Cortex of kidney (tissue), 1 donor: ENCODE measurements around the gene ATP1B3.
"Not testable (repeated sequence)": the region's sequence is repeated elsewhere in the genome, so short reads cannot be mapped to it uniquely, and the experiment has no call there.

Experiments used
- DNase-seq: peaks from one replicate; lab custom pipeline; 2025; lab: John Stamatoyannopoulos, UW

The ATP1B3 gene

GRCh38 chr3:141860766-141861513 lies 15.5 kb upstream of the ATP1B3 start:
- DNase-seq: no peak

- DNase-seq: no peak
Measured at GRCh38 chr3:141862279-141862816, 14.1 kb upstream of the ATP1B3 start.

DNA sequence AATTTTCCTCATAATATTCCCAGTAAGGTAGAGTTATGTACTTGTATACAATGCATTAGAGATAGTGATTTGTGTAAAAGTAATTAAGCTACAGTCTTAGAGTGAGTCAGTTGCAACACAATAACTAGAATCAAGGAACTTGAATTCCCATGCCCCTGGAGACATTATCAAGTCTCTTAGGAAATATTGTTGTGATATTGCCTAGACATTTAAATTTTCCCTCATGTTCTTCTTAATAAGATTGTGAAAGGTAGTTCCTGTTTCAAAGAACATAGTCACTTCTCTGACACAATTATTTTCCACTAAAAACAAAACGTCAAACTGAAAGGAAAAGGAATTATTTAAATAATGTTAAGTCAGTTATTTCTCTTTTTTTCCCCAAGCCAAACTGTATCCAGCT lies 13.0 kb upstream of the ATP1B3 start:
- DNase-seq: no peak

DNA sequence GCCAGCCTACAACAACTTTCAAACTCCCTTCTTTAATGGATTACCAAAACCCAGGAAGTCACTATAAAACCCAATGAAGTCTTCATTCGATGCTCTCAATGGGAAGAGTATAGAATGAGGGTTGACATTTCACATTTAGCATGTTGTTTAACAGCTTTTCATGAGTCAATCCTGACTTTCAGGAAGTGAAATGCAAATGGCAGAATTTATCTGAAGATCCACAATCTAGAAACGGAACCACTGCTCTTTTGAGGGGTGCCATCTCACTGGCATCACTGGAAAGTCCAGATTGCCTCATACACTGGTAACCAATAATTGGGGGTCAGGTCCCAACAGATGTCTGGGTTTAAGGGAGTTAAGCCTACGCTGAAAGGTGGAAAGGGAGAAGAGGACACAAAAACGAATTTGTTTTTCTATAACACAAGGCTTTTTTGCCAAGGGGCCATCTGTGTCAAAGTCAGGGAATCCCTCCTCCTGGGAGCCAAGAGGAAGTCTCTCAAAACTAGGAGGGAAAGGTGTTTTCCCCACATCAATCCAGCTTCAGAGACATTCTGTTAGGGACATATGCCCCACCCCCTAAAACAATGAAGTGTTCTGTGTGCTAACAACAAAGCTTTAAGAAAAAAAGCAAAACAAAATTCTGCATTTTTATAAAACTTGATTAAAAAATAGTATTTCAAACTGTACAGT lies 12.0 kb upstream of the ATP1B3 start:
- no peak for DNase-seq

DNA sequence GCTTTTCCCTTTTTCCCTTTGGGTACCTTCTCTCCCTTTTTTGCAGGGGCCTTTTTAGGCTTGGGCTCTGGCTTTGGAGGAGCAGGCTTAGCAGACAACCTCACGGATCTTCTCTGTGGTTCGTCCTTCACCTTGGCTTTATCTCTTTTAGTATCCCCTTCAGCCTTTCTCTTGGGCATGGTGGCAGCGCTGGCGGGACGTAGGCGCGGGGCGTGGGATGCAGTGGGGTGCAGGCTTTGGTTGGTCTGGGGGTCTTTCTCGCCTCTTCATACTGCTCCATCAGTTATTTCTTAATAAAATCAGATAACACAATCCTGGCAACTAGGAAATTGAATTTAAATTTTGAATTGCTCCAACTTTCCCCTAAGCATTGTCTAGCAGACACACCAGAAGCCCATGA lies 11.3 kb upstream of the ATP1B3 start:
- DNase-seq: no peak

GRCh38 chr3:141870091-141870687 lies 6.3 kb upstream of the ATP1B3 start:
- DNase-seq: no peak

- DNase-seq: no peak
Measured at GRCh38 chr3:141875374-141875892, 1.0 kb upstream of the ATP1B3 start.

- DNase-seq: no peak
Measured at GRCh38 chr3:141875893-141876380, 506 bp upstream of the ATP1B3 start.

- no peak for DNase-seq
Measured at GRCh38 chr3:141876891-141877621, 613 bp downstream of the ATP1B3 start.

DNA sequence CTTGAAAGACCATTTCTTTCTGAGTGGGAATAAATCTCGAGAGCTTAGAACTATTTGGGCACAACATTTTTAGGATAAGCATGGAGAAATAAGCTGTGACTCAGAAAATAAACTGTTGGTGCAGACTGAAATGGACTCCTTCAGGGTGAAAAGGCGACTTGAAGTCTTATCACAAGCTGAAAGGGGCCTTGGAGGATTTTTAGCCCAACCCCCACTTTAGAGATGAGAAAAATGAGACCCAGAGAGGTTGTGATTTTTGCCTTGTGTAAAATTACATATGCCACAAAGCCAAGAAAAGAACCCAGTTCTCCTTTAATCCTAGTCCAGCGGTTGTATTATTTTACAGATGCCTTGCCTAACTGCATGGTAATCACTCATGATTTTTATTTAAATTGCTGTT lies 1.5 kb downstream of the ATP1B3 start:
- DNase-seq: no peak

- DNase-seq: no peak
Measured at GRCh38 chr3:141878326-141878725, 1.9 kb downstream of the ATP1B3 start.

GRCh38 chr3:141878817-141879216 lies 2.4 kb downstream of the ATP1B3 start:
- DNase-seq: no peak

GRCh38 chr3:141881702-141882101 lies 5.3 kb downstream of the ATP1B3 start:
- no peak for DNase-seq

GRCh38 chr3:141887051-141887450 lies 10.6 kb downstream of the ATP1B3 start:
- DNase-seq: no peak

DNA sequence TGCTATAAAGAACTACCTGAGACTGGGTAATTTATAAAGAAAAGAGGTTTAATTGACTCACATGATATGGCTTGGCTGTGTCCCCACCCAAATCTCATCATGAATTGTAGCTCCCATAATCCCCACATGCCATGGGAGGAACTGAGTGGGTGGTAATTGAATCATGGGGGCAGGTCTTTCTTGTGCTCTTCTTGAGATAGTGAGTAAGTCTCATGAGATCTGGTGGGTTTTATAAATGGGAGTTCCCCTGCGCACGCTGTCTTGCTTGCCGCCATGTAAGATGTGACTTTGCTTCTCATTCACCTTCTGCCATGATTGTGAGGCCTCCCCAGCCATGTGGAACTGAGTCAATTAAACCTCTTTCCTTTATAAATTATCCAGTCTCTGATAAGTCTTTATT lies 12.1 kb downstream of the ATP1B3 start:
- not testable (repeated sequence) for DNase-seq

GRCh38 chr3:141894524-141895176 lies 18.2 kb downstream of the ATP1B3 start:
- DNase-seq: no peak

DNA sequence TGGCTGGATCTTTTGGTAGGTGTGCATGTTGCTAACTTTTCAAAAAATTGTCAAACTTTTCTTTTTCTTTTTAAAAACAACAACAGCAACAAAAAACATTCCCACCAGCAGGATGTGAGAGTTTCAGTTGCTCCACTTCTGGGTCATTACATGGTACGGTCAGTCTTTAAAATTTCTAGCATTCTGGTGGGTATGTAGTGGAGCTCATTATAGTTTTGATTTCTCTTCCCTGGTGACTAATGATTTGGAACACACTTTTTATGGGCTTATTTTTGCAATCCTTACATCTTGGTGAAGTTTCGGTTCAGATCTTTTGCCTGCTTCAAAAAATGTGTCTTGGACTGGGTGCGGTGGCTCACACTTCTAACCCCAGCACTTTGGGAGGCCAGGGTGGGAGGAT lies 19.3 kb downstream of the ATP1B3 start:
- DNase-seq: no peak

DNA sequence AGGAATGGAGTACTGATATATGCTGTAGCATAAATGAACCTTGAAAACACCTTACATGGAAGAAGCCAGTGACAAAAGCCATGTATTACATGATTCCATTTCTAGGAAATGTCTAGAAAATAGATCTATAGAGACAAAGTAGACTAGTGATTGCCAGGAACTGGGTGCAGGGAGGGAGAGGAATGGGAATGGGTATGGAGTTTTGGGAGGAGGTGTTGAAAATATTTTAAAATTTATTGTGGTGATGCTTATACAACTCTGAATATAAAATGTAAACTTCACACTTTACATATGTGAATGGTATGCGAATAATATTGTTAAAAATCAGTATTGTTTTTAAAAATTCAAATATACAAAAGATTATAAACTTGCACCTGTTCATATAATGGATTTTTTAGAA lies 22.5 kb downstream of the ATP1B3 start:
- no peak for DNase-seq

DNA sequence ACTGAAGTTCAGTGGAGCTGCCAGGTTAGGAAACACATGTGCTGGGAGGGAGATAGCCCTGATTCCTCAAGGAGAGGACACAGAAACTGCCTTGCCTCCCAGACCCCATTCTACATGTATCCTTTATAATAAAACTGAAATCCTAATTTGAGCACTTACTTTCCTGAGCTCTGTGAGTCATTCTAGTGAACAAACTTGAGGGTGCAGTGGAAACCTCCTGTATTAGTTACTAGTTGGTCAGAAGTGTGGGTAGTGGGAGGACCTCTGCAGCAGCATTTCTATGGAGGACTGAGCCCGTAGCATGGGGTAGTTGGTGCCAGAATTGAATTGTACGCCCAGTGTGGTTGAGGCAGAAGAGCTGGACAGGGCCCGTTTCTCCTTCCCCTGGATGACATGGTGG lies 23.9 kb downstream of the ATP1B3 start:
- no peak for DNase-seq

- DNase-seq: no peak
Measured at GRCh38 chr3:141901914-141902313, 25.5 kb downstream of the ATP1B3 start.

DNA sequence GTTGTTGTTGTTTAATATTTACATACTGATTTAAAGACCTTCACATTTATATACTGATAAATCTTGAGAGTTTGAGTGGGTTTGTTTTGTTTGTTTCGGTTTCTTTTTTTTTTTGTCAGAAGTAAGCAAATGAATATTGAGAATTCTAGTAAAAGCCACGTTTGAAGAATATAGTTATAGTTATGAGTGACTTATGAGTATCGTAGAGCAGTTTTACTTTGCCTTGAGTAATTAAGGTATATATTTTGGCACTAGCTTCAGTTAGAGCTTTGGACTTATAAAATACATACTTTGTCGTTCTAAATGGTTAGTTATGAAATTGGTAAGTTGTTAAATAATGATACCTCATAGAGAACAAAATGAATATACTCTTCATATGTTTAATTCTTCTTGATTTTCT lies 27.8 kb downstream of the ATP1B3 start:
- no peak for DNase-seq
